Activated CD4-positive, alpha-beta memory T cell treated with anti-CD3 and anti-CD28 coated beads, Interleukin-2, amount 10 ng/mL, durations not matched to agents 7 days and 5 days (primary cell): ENCODE results near the gene CES3. TPM values are rescaled to one million over a fixed set of nuclear protein-coding genes. Genes with fewer than 3 reads are reported as not detected.
"Not testable (repeated sequence)": the region's sequence is repeated elsewhere in the genome, so short reads cannot be mapped to it uniquely, and the experiment has no call there.

ENCODE experiments used
- CTCF ChIA-PET: fragments of 350-600 bp; sonication (Branson Sonifier 250); formaldehyde crosslinking; loops from one replicate; lab custom pipeline; 2021; ENCODE audit warnings: antibody characterized with exemption, inconsistent platforms; lab: Charles Lee
- POLR2A ChIA-PET: fragments of 350-600 bp; sonication (Branson Sonifier 250); formaldehyde crosslinking; loops from one replicate; lab custom pipeline; 2021; ENCODE audit warnings: antibody characterized with exemption; lab: Charles Lee
- DNase-seq: peaks from one replicate; pipeline ENCODE4 v3.0.0-alpha.2; 2020
- H3K27ac Mint-ChIP-seq: one replicate; pipeline ENCODE4 v1.8.0; 2021; ENCODE audit warnings: mild to moderate bottlenecking, mixed read lengths
- H3K27me3 Mint-ChIP-seq: one replicate; pipeline ENCODE4 v1.8.0; 2021; ENCODE audit warnings: mixed read lengths
- H3K36me3 Mint-ChIP-seq: one replicate; pipeline ENCODE4 v1.8.0; 2021; ENCODE audit warnings: low read depth, mixed read lengths
- H3K4me1 Mint-ChIP-seq: one replicate; pipeline ENCODE4 v1.8.0; 2021; ENCODE audit warnings: mixed read lengths
- H3K4me3 Mint-ChIP-seq: one replicate; pipeline ENCODE4 v1.8.0; 2021; ENCODE audit warnings: mild to moderate bottlenecking, mixed read lengths
- H3K9me3 Mint-ChIP-seq: one replicate; pipeline ENCODE4 v1.8.0; 2021; ENCODE audit warnings: mixed read lengths
- total RNA-seq, 2 experiments: library from RNA; stranded (reverse); gene quantifications; one replicate each; pipeline ENCODE4 v1.2.3, GENCODE V29; 2021

Gene CES3
- total RNA-seq, 2 experiments from 2014 or later: 6.1 to 6.3 TPM

GRCh38 chr16:66942981-66943380, 18.1 kb upstream of the CES3 start:
- Mint-ChIP-seq H3K27me3 (no peaks in the 10 kb centered on the region), H3K4me1 (peaks cover 8% of the 10 kb centered on the region), H3K27ac (no peak overlapping the region), H3K4me3 (no peak overlapping the region), H3K36me3 (peaks cover 24% of the 10 kb centered on the region), H3K9me3 (no peaks in the 10 kb centered on the region)
- no peak for DNase-seq
- CTCF ChIA-PET: interaction anchor here (0.9 to 1.2 kb wide), 2 partner anchors 10 to 212 kb away, joined by 3 read pairs; no protein-coding TSS in a partner anchor
- POLR2A ChIA-PET: interaction anchor here (0.9 to 2.2 kb wide), 2 partner anchors 9 to 212 kb away, joined by 3 to 11 read pairs; partner anchors contain the start of gene CIAO2B

DNA sequence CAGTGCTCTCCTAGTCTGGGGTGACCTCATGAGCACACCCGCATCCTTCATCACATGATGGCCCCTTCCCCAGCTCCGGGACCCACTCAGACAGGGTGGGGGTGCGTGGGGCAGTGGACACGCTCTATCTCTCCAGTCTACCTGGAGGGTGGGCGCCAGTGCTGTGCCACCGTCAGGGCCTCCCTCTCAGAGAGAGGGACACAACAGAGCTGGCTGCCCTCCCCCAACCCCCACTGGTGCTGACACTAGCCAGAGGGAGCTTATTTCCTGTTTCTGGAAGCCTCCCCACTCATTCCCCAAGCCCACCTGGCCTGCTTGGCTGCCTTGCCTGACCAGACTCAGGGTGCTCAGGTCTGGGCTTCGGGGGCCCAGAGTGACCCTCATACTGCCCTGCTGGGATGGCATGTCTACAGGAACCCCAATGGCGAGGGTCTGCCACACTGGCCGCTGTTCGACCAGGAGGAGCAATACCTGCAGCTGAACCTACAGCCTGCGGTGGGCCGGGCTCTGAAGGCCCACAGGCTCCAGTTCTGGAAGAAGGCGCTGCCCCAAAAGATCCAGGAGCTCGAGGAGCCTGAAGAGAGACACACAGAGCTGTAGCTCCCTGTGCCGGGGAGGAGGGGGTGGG, 17.5 kb upstream of the CES3 start:
- POLR2A ChIA-PET: interaction anchor here (0.9 to 2.2 kb wide), 2 partner anchors 10 to 212 kb away, joined by 3 to 11 read pairs; partner anchors contain the start of gene CIAO2B

DNA sequence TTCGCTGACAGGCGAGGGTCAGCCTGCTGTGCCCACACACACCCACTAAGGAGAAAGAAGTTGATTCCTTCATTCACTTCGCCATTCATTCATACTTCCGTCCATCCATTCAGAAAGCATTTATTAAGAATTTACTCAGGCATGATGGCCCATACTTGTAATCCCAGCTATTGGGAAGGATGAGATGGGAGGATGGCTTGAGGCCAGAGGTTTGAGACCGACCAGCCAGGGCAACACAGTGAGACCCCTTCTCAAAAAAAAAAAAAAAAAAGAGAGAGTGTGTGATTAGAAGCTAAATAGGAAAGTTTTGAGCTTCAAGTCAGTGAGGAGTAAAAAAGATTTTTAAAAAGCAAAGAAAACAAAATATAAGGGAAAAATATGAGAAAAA, 17.0 kb upstream of the CES3 start:
- Mint-ChIP-seq H3K9me3 (no peaks in the 10 kb centered on the region), H3K4me3 (no peak overlapping the region), H3K36me3 (peaks cover 24% of the 10 kb centered on the region), H3K4me1 (peaks cover 17% of the 10 kb centered on the region), H3K27ac (no peak overlapping the region), H3K27me3 (peaks cover 9% of the 10 kb centered on the region)
- no peak for DNase-seq
- ChIA-PET POLR2A (interaction anchor here (1.1 to 2.2 kb wide), 2 partner anchors 11 to 30 kb away, joined by 3 to 11 read pairs; partner anchors contain the start of gene CIAO2B), CTCF (interaction anchor here (0.6 to 1.1 kb wide), 7 partner anchors 9 to 484 kb away, joined by 3 to 6 read pairs (median 3); partner anchors contain the start of genes DYNC1LI2, FBXL8 and TRADD)

More for the DNA sequence above, 17.5 kb upstream of the CES3 start:
- peaks cover 6% of the 10 kb centered on the region for H3K27me3 Mint-ChIP-seq
- DNase-seq: no peak
- H3K4me1 Mint-ChIP-seq: peaks cover 14% of the 10 kb centered on the region
- H3K4me3 Mint-ChIP-seq: no peak overlapping the region
- no peak overlapping the region for H3K27ac Mint-ChIP-seq
- H3K36me3 Mint-ChIP-seq: peaks cover 24% of the 10 kb centered on the region
- H3K9me3 Mint-ChIP-seq: no peaks in the 10 kb centered on the region
- CTCF ChIA-PET: interaction anchor here (0.8 to 1.2 kb wide), 6 partner anchors 9 to 484 kb away, joined by 3 to 5 read pairs (median 3); no protein-coding TSS in a partner anchor

DNA sequence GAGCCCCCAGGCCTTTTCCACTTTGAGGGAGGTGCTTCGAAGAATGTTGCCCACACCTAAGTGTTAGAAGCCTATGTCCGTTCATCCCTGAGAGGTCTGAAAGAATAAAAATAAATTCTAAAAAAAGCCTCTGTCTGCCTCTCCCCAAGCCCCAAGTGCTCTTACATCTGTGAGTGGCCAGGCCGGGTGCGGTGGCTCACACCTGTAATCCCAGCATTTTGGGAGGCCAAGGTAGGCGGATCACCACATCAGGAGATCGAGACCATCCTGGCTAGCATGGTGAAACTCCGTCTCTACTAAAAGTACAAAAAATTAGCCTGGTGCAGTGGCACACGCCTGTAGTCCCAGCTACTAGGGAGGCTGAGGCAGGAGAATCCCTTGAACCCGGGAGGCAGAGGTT, 16.1 kb upstream of the CES3 start:
- peaks cover 23% of the 10 kb centered on the region for H3K4me1 Mint-ChIP-seq
- peaks cover 16% of the 10 kb centered on the region for H3K27me3 Mint-ChIP-seq
- H3K9me3 Mint-ChIP-seq, DNase-seq, H3K4me3 Mint-ChIP-seq, H3K27ac Mint-ChIP-seq: not testable (repeated sequence)
- POLR2A ChIA-PET: interaction anchor here (1.1 kb wide), 1 partner anchor 30 kb away, joined by 3 read pairs; no protein-coding TSS in a partner anchor
- CTCF ChIA-PET: interaction anchor here (1.0 to 1.1 kb wide), 2 partner anchors 50 to 215 kb away, joined by 3 to 4 read pairs; partner anchors contain the start of genes FBXL8 and TRADD
- peaks cover 20% of the 10 kb centered on the region for H3K36me3 Mint-ChIP-seq

DNA sequence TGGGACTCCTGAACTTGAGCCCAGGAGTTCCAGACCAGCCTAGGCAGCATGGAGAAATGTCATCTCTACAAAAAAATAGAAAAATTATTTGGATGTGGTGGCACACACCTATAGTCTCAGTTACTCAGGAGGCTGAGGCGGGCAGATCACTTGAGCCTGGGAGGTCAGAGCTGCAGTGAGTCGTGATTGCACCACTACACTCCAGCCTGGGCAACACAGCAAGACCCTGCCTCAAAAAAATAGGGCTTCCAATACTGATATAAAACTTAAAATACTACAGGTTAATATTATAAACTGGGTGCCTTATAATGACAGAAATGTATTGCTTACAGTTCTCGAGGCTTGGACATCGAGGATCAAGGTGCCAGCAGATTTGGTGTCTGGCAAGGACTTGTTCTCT, 15.1 kb upstream of the CES3 start:
- ChIA-PET POLR2A (interaction anchor here (1.1 to 1.3 kb wide), 3 partner anchors 11 to 209 kb away, joined by 3 to 5 read pairs (median 3); partner anchors contain the start of gene CIAO2B), CTCF (interaction anchor here (2.1 kb wide), 1 partner anchor 65 kb away, joined by 8 read pairs; the partner anchor contains the start of gene PDP2)
- Mint-ChIP-seq H3K4me3 (no peak overlapping the region), H3K27ac (no peak overlapping the region), H3K36me3 (peaks cover 20% of the 10 kb centered on the region), H3K27me3 (peaks cover 16% of the 10 kb centered on the region), H3K4me1 (peaks cover 29% of the 10 kb centered on the region), H3K9me3 (no peaks in the 10 kb centered on the region)
- no peak for DNase-seq

GRCh38 chr16:66946541-66946940, 14.5 kb upstream of the CES3 start:
- Mint-ChIP-seq H3K9me3 (peaks cover 5% of the 10 kb centered on the region), H3K36me3 (peaks cover 23% of the 10 kb centered on the region), H3K27ac (no peak overlapping the region), H3K4me3 (no peak overlapping the region), H3K4me1 (peaks cover 34% of the 10 kb centered on the region), H3K27me3 (peaks cover 21% of the 10 kb centered on the region)
- ChIA-PET CTCF (interaction anchor here (1.4 to 2.1 kb wide), 2 partner anchors 65 to 314 kb away, joined by 4 to 8 read pairs; partner anchors contain the start of gene PDP2), POLR2A (interaction anchor here (1.1 to 1.3 kb wide), 3 partner anchors 12 to 209 kb away, joined by 3 to 5 read pairs (median 3); partner anchors contain the start of gene CIAO2B)
- no peak for DNase-seq

GRCh38 chr16:66946974-66947301, 14.1 kb upstream of the CES3 start:
- peaks cover 36% of the 10 kb centered on the region for H3K4me1 Mint-ChIP-seq
- no peak for DNase-seq
- POLR2A ChIA-PET: interaction anchor here (1.1 to 1.3 kb wide), 4 partner anchors 12 to 208 kb away, joined by 3 to 5 read pairs (median 3); partner anchors contain the start of gene CIAO2B
- H3K27me3 Mint-ChIP-seq: peaks cover 24% of the 10 kb centered on the region
- CTCF ChIA-PET: interaction anchor here (0.6 to 2.1 kb wide), 17 partner anchors 9 to 534 kb away, joined by 3 to 8 read pairs (median 3); partner anchors contain the start of genes ATP6V0D1, B3GNT9, FBXL8 and PDP2
- H3K4me3 Mint-ChIP-seq: peak overlapping the region; percentile 83
- peaks cover 9% of the 10 kb centered on the region for H3K9me3 Mint-ChIP-seq
- no peak overlapping the region for H3K27ac Mint-ChIP-seq
- H3K36me3 Mint-ChIP-seq: peaks cover 21% of the 10 kb centered on the region

DNA sequence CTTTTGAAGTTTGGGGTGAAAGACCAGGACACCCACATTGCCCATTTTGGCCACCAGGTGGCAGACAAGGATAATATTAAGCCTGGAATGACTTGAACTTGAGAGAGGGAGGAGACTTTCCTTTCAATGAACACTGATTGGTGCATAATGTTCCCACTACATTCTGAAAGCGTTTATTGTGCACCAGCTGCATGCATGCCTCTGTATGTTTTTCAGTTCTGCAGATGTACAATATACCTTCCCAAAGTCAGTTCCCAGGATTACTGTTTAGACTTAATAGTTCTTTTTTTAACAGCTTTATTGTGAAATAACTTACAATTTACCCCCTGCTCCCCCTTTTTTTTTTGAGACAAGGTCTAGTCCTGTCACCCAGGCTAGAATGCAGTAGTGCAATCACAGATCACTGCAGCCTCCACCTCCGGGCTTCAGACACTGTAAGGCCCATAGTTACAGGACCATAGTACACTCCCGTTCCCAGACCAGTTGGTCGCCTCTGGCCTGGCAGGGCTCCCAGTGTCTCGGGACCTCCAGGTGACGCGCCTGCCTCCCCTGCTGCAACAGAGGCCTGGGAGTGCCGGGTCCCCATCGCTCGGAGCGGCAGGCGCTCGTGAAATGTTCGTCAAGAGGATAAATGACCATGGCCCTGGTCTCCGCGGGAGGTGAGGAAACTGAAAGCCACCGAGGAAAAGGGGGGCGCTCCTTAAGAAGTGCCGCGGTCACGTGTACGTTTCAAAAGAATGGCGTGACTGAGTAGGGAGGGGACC, 13.6 kb upstream of the CES3 start:
- CTCF ChIA-PET: interaction anchor here (0.5 to 2.1 kb wide), 18 partner anchors 10 to 534 kb away, joined by 3 to 8 read pairs (median 3); partner anchors contain the start of genes ATP6V0D1, B3GNT9, FBXL8 and PDP2
- Mint-ChIP-seq H3K27me3 (peaks cover 24% of the 10 kb centered on the region), H3K9me3 (peaks cover 9% of the 10 kb centered on the region), H3K4me3 (peak overlapping the region; percentile 83), H3K27ac (no peak overlapping the region), H3K4me1 (peaks cover 36% of the 10 kb centered on the region), H3K36me3 (peaks cover 15% of the 10 kb centered on the region)
- peak; percentile 88 for DNase-seq
- POLR2A ChIA-PET: interaction anchor here (1.2 to 1.3 kb wide), 2 partner anchors 14 to 55 kb away, joined by 3 to 5 read pairs; no protein-coding TSS in a partner anchor

DNA sequence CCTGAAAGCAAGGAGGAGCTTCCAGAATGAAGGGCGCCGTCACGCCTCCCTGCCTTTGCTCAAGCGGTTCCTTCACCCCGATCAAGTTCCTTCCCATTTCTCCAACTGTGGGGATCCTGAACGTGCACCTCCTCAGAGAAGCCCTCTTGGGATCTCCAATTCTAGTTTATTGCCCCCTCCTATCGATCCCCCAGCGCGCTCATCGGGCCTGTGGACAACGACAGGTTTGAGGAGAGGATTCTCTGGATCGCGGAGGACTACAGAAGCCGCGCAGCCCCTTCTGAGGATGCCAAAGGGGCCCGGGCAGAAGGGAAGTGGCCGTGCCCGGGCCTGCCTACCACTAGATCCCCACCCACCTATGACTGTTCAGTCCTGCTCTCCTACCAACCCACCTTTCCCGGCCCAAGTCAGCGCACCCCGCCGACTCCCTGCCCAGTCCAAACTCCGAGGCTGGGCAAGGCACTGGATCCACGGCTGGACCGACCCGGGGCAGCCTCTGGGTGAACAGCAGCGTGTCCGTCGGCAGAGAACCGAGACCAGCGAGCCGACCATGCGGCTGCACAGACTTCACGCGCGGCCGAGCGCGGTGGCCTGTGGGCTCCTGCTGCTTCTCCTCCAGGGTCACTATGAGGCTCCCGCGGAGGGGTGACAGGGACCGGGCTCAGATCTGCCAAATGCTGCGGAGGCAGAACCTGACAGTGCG, 12.8 kb upstream of the CES3 start:
- H3K27me3 Mint-ChIP-seq: peaks cover 24% of the 10 kb centered on the region
- H3K4me1 Mint-ChIP-seq: peaks cover 36% of the 10 kb centered on the region
- DNase-seq: no peak
- H3K36me3 Mint-ChIP-seq: peaks cover 9% of the 10 kb centered on the region
- POLR2A ChIA-PET: interaction anchor here (1.2 kb wide), 1 partner anchor 15 kb away, joined by 3 read pairs; no protein-coding TSS in a partner anchor
- peaks cover 9% of the 10 kb centered on the region for H3K9me3 Mint-ChIP-seq
- CTCF ChIA-PET: interaction anchor here (1.1 to 2.1 kb wide), 7 partner anchors 67 to 533 kb away, joined by 3 to 8 read pairs (median 3); partner anchors contain the start of genes ATP6V0D1, B3GNT9, FBXL8 and PDP2
- peak overlapping the region; percentile 83 for H3K4me3 Mint-ChIP-seq
- no peak overlapping the region for H3K27ac Mint-ChIP-seq

DNA sequence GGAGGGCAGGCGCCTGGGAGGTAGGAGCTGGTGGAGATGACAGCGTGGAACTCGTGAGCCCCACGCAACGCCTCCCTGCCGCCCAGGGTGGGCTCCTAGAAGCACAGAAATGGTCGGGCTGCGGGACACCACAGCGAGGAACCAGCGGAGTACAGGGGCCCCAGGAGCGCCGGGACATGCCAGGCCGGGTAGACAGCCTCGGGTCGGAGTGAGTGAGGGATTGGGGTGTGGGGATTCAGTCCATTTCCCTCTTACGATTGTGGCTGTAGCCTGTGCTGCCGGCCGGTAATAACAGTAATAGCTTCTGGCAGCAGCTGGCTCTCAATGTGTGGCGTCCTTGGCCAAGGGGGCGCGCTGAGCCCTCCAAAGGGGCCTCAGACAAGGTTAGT, 12.2 kb upstream of the CES3 start:
- H3K9me3 Mint-ChIP-seq: peaks cover 9% of the 10 kb centered on the region
- H3K4me3 Mint-ChIP-seq: peak overlapping the region; percentile 83
- no peak overlapping the region for H3K27ac Mint-ChIP-seq
- DNase-seq: no peak
- ChIA-PET CTCF (interaction anchor here (1.8 kb wide), 1 partner anchor 69 kb away, joined by 6 read pairs; no protein-coding TSS in a partner anchor), POLR2A (no interaction called here)
- peaks cover 37% of the 10 kb centered on the region for H3K4me1 Mint-ChIP-seq
- peaks cover 25% of the 10 kb centered on the region for H3K27me3 Mint-ChIP-seq
- peaks cover 7% of the 10 kb centered on the region for H3K36me3 Mint-ChIP-seq

- Mint-ChIP-seq H3K36me3 (peaks cover 7% of the 10 kb centered on the region), H3K4me3 (peak overlapping the region; percentile 27), H3K9me3 (peaks cover 9% of the 10 kb centered on the region), H3K27ac (no peak overlapping the region), H3K4me1 (peaks cover 42% of the 10 kb centered on the region), H3K27me3 (peaks cover 27% of the 10 kb centered on the region)
- no peak for DNase-seq
- ChIA-PET CTCF (interaction anchor here (0.9 to 1.7 kb wide), 3 partner anchors 69 to 236 kb away, joined by 3 to 7 read pairs (median 4); no protein-coding TSS in a partner anchor), POLR2A (interaction anchor here (1.4 kb wide), 1 partner anchor 211 kb away, joined by 4 read pairs; no protein-coding TSS in a partner anchor)
Observed at GRCh38 chr16:66949472-66949871, 11.6 kb upstream of the CES3 start.
